HG02642 (cell line): ENCODE data around the gene DIPK2B.

Experiments
- ATAC-seq: cut with Tn5 transposase; IDR thresholded peaks from one replicate; pipeline ENCODE4 v1.9.1; 2021; ENCODE audit warnings: mild to moderate bottlenecking; ENCODE audit not compliant: unreplicated experiment, poor library complexity

DIPK2B gene, protein sequence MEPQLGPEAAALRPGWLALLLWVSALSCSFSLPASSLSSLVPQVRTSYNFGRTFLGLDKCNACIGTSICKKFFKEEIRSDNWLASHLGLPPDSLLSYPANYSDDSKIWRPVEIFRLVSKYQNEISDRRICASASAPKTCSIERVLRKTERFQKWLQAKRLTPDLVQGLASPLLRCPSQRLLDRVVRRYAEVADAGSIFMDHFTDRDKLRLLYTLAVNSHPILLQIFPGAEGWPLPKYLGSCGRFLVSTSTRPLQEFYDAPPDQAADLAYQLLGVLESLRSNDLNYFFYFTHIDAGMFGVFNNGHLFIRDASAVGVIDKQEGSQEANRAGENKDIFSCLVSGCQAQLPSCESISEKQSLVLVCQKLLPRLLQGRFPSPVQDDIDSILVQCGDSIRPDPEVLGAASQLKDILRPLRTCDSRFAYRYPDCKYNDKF

DNA sequence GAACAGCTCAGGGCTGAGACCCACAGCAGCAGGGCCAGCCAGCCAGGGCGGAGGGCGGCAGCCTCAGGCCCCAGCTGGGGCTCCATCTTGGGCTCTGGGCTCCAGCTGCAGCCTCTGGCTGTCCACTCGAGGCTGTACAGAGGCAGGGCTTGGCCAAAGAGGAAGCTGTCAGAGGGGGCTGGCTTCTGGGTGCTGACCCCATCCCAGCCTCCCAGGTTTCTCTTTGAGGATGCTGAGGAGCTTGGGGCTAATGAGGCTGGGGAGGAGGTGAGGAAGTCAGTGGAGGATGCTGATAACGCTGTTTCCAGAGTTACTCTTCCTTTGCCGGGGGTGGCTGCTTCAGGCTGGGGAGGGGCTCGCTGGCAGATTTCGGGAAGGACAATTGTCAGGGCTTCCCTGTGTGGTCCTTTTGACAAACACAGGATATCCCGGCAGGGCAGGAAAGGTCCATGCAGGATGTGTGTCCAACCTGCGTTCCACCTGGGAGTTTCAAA lies at the start of gene DIPK2B:
DIPK2B (minus strand) TSS at position 136 of the 494 bp plus-strand sequence; CDS start at position 86, 50 bp downstream.
- ATAC-seq = no peak

DNA sequence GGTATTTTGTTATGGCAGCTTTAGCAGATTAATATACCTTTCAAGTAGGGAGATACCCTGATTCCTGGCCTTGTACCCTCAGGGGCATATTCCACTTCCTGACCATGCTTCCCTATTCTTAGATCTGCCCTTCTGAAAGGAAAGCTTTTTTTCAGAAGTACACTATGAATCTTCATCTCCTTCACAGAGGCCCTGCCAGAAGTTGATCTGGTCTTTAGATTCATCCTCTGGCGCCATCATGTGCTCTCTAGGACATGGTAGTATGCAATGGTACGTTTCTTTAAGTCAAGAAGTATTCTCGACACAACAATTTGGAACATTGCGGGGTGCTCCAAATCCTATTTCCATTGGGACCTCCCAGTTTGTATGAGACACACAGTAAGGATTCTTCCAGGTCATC lies 39.6 kb upstream of the DIPK2B start:
- ATAC-seq = no peak

DNA sequence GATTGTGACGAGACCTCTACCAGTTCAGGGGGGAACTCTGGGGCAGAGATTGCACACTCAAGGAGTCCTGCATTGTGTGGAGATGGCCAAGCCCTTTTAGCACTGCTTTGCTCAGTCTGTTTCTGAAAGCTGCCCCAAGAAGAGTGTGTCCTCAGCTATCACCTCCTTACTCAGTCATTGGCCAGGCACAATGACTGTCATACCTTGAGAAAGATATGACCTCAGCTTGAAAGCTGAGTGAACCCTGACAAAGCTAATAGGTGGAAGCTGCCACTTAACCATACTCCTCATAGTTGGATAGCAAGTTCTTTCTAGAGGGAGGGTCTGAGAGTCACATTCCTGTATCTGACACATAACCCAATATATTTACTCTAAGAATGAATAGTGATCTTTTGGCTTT lies 37.8 kb upstream of the DIPK2B start:
- ATAC-seq = no peak

DNA sequence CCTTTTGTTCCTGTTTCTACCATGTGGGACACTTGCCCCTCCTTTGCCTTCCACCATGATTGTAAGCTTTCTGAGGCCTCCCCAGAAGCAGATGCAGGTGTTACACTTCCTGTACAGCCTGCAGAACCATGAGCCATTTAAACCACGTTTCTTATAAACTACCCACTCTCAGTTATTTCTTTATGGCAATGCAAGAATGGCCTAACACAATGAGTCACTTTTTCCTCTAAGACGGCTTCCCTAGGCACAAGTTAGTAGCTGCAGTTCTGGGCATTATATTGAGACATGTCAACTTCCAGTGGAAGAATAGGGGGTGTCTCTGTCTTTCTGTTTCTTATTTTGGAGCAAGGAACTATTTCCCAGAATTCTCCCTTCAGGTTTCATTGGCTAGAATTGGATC lies 32.9 kb upstream of the DIPK2B start:
- ATAC-seq = no peak

DNA sequence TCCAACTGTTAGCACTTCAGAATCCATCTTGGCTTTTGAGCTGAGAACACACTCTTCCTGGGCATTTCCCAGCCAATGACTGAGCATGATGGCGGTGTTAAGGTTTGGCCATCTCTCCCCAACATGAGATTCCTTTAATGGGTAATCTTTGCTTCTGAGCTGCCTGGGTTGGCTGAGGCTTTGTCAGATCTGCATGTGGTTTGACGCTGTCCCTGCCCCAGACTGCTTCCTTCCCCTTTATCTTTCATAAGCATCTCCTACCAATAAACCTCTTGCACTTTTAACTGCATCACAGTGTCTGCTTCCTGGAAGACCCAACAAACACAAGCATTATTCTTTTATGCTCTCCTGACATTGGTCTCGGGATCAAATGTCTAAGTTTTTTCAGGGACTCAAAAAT lies 31.5 kb upstream of the DIPK2B start:
- ATAC-seq = no peak

DNA sequence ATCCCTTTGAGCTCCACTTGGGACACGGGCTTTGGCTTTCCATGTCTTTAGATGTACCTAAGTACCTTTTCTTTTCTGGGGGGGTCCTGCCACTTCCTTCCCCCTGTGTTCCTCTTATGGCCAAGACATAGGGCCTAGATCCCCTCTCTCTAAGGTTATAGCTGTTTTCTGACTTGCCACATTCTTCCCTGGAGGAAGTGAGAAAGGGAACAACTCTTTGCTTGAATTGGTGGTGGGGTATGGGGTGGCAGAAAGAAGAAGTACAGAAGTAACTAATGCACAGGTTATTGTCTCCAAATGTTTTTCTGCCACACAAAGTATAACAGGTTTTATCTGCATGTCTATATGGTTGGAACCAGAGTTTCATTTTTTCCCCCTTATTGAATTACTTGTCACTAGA lies 29.7 kb upstream of the DIPK2B start:
- ATAC-seq = no peak

DNA sequence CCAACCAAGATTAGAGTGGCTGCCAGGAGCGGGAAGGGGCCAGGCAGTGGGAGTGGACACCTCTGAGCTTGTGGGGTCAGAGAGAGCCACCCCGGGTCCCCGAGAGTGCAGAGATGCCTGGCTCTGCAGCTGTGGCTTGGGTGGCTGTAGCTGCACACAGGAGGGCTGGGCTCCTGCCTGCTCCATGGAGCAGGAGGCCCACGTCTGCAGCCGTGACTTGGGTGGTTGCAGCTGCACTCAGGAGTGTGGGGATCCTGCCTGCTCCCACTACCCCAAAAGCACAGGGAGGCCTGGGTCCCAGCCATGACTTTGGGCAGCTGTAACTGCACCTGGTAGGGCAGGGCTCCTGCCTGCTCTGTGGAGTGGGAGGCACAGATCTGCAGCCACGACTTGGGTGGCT lies 28.7 kb upstream of the DIPK2B start:
- no peak for ATAC-seq

DNA sequence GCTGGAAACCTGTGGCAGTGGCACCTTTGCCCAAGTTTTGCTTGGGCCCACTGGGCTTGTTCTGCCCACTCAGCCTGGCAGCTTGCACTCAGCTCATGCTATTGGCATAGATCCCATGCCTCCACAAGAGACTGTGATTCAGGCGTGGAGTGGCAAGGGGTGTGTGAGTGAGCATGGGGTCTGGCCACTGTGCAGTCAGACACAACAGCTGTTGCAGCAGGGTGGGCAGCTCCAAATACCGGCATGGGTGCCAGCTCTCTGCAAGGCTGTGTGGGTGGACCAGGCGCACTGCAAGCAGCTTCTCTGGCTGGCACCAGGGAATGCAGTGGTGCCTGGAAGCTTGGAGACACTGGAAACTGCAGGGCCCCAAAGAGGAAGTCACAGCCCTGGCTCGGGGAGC lies 27.4 kb upstream of the DIPK2B start:
- no peak for ATAC-seq

DNA sequence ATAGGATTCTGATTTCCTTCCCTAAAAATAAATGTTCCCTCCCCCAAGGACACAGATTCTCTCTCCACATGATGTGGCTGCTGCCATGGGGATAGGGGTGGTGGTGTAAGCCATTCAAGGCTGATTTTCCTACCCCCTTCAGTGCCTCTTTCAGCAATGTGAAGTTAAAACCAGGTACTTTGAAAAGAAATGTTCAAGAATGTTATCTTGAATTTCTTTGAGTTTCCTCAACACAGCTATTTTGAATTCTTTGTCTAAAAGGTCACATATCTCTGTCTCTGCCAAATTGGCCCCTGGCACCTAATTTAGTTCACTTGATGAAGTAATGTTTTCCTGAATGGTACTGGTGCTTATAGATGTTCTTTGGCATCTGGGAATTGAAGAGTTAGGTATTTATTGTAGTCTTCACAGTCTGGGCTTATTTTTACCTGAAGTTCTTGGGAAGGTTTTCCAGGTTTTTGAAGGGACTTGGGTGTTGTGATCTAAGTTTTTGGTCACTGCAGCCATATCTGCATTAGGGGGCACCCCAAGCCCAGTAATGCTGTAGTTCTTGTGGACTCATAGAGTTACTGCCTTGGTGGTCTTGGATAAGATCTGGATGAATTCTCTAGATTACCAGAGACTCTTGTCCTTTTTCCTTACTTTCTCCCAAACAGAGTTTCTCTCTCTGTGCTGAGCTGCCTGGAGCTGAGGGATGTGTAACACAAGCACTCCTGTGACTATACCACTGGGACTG lies 7.6 kb upstream of the DIPK2B start:
- no peak for ATAC-seq

DNA sequence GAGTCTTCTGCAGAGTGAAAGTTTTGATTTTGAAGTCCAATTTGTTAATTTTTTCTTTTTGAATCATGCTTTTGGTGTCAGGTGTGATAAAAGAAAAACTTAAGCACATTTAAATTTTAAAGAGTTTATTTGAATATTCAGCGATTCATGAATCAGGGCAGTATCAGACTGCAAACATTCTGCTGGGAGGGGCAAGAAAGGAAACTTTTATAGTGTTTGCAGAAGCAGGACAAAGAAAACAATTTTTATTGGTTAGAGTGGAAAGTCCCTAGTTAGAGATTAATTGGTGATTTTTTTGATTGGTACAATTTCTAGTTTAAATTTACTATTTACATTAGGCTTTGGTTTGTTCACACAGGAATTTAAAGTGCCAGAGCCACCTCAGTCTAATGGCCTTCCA lies 1.5 kb upstream of the DIPK2B start:
- ATAC-seq = no peak

DNA sequence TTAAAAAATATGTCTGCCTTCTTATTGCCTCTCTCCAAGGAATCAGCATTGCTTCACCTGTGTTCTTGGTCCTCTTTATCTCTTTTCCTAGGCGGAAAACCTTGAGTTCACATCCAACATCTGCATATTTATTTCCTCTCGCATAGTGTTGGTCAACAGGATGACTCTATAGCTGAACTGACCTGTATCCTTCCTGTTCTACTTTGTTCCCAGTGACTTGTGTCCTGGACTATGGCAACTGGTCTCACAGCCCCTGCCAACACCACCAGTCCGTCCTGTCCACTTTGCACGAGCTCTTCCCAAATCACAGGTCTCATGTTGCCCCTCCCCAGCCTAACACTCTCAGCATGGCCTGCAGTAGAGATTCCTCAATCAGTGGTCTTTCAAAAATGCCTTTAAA lies 2.0 kb downstream of the DIPK2B start:
- ATAC-seq = no peak

DNA sequence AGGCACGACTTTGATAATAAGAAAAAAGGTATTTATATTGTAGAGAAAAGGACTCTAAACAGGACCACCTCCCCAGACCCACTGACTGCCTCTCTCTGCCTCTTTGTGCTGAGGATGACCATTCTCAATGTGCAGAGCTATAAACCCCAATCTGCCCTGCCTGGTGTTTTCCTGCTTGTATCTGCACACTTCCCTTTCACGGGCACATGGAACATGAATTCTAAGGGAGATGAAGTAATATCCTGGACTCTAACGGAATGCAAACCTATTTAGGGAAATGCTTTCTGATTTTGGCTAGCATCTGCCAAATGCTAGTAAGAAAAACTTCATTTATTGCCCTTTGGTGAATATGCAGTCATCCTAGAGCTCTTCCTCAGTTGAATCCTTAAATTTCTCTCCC lies 2.4 kb downstream of the DIPK2B start:
- ATAC-seq = no peak

DNA sequence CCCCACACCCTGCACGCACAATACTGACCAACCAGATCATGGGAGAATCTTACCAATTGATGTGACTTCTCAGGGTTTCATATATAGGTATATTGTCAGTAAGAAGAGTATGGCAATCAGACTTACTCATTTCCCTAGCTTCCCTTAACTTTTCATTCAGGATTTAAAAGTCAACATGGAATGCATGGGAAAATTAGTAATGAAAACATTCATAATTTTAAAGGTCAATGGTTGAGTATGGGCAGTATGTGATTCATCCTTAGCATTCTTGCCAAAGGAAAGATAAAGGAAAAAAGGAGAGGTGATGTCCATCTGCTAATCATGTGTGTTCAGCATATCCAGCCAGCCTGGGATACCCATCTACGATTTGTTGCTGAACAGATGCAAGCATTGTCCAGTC lies 4.0 kb downstream of the DIPK2B start:
- no peak for ATAC-seq

DNA sequence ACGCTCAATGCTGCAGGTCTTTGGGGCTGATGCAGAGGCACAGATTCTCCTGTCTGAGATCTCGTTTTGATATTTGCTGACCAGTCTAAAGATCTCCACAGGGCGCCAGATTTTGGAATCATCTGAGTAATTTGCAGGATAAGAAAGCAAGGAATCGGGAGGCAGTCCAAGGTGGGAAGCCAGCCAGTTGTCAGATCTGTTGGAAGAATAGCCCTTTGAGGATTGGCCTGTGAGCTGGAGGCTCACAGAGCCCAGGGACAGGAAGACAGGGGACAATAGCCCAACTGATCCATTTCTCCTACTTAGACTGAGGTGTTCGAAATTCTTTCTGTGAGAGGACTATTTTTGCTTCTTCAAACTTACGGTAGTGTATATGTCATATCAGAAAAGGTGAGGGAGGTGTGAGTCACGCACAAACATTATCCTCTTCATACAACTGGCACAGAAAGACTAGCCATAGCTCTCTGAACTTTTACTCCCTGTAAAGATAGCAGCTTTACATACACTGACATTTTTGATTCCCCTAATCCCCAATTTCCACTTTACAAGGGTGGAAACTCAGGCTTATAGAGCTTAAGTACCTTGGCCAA lies 8.8 kb downstream of the DIPK2B start:
- no peak for ATAC-seq

DNA sequence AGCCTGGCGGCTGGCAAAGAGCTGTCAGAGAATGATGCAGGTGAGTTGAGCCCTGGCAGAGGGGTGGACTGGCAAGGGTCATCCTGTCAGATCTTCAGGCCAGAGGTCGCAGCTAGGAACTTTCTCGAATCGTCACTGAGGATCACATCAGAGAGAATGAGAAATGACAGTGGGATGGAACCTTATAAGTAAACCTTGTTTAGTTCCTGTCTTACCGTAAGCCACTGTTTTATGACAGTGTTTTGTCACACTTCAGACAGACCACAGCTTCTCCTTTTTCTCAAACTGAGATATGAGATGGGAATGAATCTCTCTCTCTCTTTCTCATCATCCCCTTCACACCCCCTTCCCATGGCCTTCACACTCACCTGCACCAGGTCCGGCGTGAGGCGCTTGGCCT lies 9.3 kb downstream of the DIPK2B start:
- ATAC-seq = no peak

DNA sequence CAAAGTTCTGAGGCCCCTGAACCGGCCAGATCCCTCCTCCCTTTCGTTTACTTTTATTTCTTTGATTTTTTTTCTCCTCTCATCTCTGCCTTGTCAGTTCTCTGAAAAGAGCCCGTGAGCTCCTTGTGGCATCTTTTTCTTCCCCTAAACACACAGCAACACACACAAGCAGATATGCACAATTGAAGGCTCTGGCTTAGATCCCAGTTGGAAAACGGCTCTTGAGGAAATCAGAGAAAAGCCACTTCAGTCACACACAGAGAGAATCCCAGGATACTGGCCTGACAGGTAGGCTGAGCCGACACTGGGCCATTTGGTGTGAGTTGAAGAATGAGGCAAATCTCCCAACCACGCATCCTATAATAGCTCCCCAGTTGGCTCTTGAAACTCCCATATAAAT lies 12.9 kb downstream of the DIPK2B start:
- ATAC-seq = no peak

DNA sequence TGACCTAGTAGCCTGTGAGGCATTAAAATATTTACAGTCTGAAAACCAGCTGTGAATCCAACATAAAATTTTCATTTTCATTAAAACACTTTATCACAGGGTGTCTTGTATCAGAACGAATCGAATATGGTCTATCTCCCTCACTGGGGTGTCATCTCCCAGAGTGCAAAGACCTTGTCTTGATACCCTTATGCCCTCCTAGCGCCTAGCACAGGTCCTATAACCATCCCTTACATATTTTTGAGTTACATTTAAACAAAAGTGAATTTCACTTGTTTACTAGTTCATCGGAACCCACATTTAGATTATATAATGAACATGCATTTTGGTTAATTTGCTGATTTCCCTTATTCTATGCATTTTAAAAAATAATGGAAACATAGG lies 14.0 kb downstream of the DIPK2B start:
- ATAC-seq = peak; percentile 11

DNA sequence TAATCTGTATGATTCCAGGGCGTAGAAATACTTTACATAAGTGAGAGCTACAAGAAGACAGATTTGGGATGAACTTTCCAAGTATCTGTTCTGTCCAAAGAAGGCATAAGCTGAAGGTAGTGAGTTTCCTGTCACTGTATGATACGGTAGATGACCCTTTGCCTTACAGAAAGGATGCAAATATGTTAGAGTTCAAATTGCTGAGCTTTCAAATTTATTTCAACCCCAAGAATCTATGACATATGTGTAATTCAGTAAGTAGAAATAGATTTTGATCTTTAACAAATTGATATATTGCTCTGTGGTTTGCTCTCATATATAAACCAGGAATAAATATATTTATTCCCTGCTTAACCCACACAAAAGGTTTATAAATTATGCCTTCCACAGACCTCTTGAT lies 16.5 kb downstream of the DIPK2B start:
- no peak for ATAC-seq

DNA sequence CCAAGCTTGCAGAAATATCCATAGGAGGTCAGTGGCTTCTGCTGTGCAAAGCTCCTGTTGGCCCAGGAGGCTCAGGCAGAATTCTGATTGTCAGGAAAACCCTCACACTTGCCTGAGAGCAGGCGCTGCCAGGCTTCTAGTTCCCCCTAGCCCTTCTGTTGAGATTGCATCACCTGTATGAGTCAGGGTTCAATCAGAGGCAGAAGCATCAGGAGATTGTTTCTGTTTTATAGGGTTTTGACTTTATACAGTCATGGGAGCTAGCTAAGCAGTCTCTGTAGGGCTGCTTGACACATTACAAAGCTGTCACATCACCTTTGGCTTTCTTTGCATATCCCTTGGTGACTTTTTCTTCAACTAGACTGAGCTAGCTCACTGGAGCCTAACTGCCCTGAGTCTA lies 27.8 kb downstream of the DIPK2B start:
- ATAC-seq = no peak

DNA sequence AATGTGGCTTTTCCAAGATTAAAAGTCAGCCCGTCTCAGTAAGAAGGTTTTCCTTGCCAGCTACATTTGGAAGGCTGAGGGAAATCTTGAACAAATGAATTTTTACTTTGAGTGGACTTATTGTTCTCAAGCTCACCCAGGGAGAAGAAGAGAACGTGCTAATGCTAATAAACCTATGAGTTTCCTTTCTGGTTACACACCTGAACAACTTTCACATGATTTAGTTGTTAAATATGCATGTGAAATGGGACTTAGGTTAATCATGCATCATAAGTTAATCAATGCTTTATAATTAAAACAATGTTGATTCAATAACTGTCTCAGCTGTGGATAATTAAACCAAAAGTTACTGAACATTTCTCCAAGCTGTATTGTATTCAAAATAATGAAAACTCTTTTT lies 33.9 kb downstream of the DIPK2B start:
- no peak for ATAC-seq

DNA sequence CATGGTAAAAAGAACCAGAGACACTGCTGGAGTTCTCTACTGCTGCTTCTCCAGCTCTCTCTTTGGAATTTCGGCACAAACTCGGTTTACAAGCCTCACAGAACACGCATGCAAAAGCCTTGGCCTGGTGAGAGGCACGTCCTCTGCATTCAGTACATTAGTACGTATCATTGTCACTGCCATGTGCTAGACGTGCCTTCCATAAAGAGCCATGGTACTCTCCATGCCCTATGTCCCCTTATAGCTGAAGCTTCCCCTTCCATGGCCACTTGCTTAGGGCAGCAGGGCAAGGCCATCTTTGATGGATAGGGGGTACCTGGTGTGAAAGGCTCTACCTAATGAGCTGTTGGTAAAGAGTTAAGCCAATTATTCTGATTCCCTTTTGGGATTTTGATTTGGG lies 35.0 kb downstream of the DIPK2B start:
- no peak for ATAC-seq
